Fibroblast of lung (primary cell): ENCODE data around the gene BAZ1B. TPM values are rescaled to one million over a fixed set of nuclear protein-coding genes. Genes with fewer than 3 reads are reported as not detected.
A peak's percentile ranks its signal among the peaks of the same experiment; 100 is the strongest.

Experiments used
- DNase-seq, 2 donors: peaks; one replicate each; pipeline versions ENCODE4 v3.0.0 to v3.0.0-alpha.2; 2010; ENCODE audit warnings: low read depth in 2 of 2
- H2AFZ ChIP-seq: 2 replicates; pipeline ENCODE4 v1.5.1; 2012; ENCODE audit warnings: low read length, control low read depth, inconsistent platforms
- H3K27ac ChIP-seq: 2 replicates; pipeline ENCODE4 v1.5.1; 2011; ENCODE audit warnings: low read length, control low read depth; ENCODE audit not compliant: insufficient read depth
- H3K27me3 ChIP-seq: 2 replicates; pipeline ENCODE4 v1.5.1; 2011; ENCODE audit warnings: mild to moderate bottlenecking, low read length; ENCODE audit not compliant: control insufficient read depth, insufficient read depth
- H3K36me3 ChIP-seq: 2 replicates; pipeline ENCODE4 v1.5.1; 2011; ENCODE audit warnings: low read length; ENCODE audit not compliant: control insufficient read depth, insufficient read depth
- H3K4me1 ChIP-seq: 2 replicates; pipeline ENCODE4 v1.5.1; 2011; ENCODE audit warnings: low read length; ENCODE audit not compliant: control insufficient read depth, insufficient read depth; ENCODE audit errors: extremely low read depth
- H3K4me2 ChIP-seq: 2 replicates; pipeline ENCODE4 v1.5.1; 2011; ENCODE audit warnings: low read length, control low read depth; ENCODE audit not compliant: insufficient read depth; ENCODE audit errors: extremely low read depth
- H3K4me3 ChIP-seq, 4 experiments: fragments of 200-600 bp in 1 of 4; sonication (generic) in 1 of 4; replicated peaks in 1 of 4; 2 replicates each; pipeline ENCODE4 v1.5.1; 2011 to 2016; ENCODE audit warnings: low read length in 4 of 4, low read depth in 3 of 4, mild to moderate bottlenecking in 3 of 4, control low read depth in 2 of 4, inconsistent platforms in 1 of 4, mixed read lengths in 1 of 4; ENCODE audit not compliant: insufficient read depth in 1 of 4; ENCODE audit errors: control extremely low read depth in 1 of 4
- H3K79me2 ChIP-seq: 2 replicates; pipeline ENCODE4 v1.5.1; 2012; ENCODE audit warnings: mild to moderate bottlenecking, low read length, inconsistent platforms; ENCODE audit not compliant: control insufficient read depth, insufficient read depth
- H3K9ac ChIP-seq: 2 replicates; pipeline ENCODE4 v1.5.1; 2011; ENCODE audit warnings: mild to moderate bottlenecking, low read length, control low read depth; ENCODE audit not compliant: insufficient read depth
- H3K9me3 ChIP-seq: 2 replicates; pipeline ENCODE4 v1.5.1; 2012; ENCODE audit warnings: low read depth, low read length; ENCODE audit not compliant: control insufficient read depth, insufficient read depth
- H4K20me1 ChIP-seq: 2 replicates; pipeline ENCODE4 v1.5.1; 2011; ENCODE audit warnings: low read length; ENCODE audit not compliant: control insufficient read depth, insufficient read depth; ENCODE audit errors: extremely low read depth
- CTCF ChIP-seq, 2 donors: IDR thresholded peaks in 1 of 2; conservative IDR thresholded peaks in 1 of 2; 1 replicate in 1 of 2; 2 replicates in 1 of 2; pipeline ENCODE4 v1.5.1; 2011 to 2012; ENCODE audit warnings: low read length in 2 of 2, control low read depth in 1 of 2, inconsistent platforms in 1 of 2, low read depth in 1 of 2, mild to moderate bottlenecking in 1 of 2
- EZH2 ChIP-seq: IDR thresholded peaks from 2 replicates; pipeline ENCODE4 v1.5.1; 2012; ENCODE audit warnings: low read length, control low read depth, mild to moderate bottlenecking; ENCODE audit errors: missing control alignments
- polyA plus RNA-seq, 2 donors: library from polyadenylated mRNA; depleted of rRNA in 1 of 2; stranded (reverse) in 1 of 2; unstranded in 1 of 2; fragments of >200 nt; gene quantifications; 2 replicates each; pipeline ENCODE4 v1.2.1, GENCODE V29; 2011 to 2012; ENCODE audit warnings: missing spikeins in 1 of 2
- total RNA-seq: library from RNA; depleted of rRNA; stranded (reverse); fragments of >200 nt; gene quantifications from 2 replicates; pipeline ENCODE4 v1.2.1, GENCODE V29; 2014

Gene BAZ1B
- total and polyA plus RNA-seq, 2 donors (not counting 1 experiment from before 2014, with no cell fraction given): 30.5 to 68.9 TPM

GRCh38 chr7:73521636-73522104 is 423 bp downstream of the BAZ1B start:
- peaks cover 2% of the 10 kb centered on the region for H3K36me3 ChIP-seq
- H2AFZ ChIP-seq: no peak overlapping the region
- H3K4me3 ChIP-seq: peak overlapping the region; percentile 35 to 88 (median 64)
- H3K9me3 ChIP-seq: no peaks in the 10 kb centered on the region
- no peaks in the 10 kb centered on the region for H3K4me1 ChIP-seq
- H3K79me2 ChIP-seq: peaks cover 47% of the 10 kb centered on the region
- H3K27me3 ChIP-seq: no peaks in the 10 kb centered on the region
- DNase-seq: peak in 1 of 2 donors; percentile 47
- H4K20me1 ChIP-seq: peaks cover 2% of the 10 kb centered on the region
- peak overlapping the region; percentile 79 for H3K9ac ChIP-seq
- TF ChIP-seq EZH2 (no peak), CTCF (conservative IDR thresholded peaks at IDR 0.05 in 1 of 2, IDR thresholded peaks at IDR 0.05 in 1 of 2; ENCODE audit: low read depth in 1 of 2, low read length in 2 of 2) (no peak)
- H3K4me2 ChIP-seq: no peak overlapping the region
- H3K27ac ChIP-seq: peak overlapping the region; percentile 74

GRCh38 chr7:73520673-73521635 is 1.1 kb downstream of the BAZ1B start:
- no peak overlapping the region for H2AFZ ChIP-seq
- DNase-seq: peak; percentile 21 to 28
- H3K36me3 ChIP-seq: peaks cover 2% of the 10 kb centered on the region
- H3K79me2 ChIP-seq: peaks cover 54% of the 10 kb centered on the region
- H3K27ac ChIP-seq: peak overlapping the region; percentile 74
- no peaks in the 10 kb centered on the region for H3K27me3 ChIP-seq
- no peaks in the 10 kb centered on the region for H3K4me1 ChIP-seq
- TF ChIP-seq EZH2 (no peak), CTCF (conservative IDR thresholded peaks at IDR 0.05 in 1 of 2, IDR thresholded peaks at IDR 0.05 in 1 of 2; ENCODE audit: low read depth in 1 of 2, low read length in 2 of 2) (no peak)
- peaks cover 2% of the 10 kb centered on the region for H4K20me1 ChIP-seq
- H3K9me3 ChIP-seq: no peaks in the 10 kb centered on the region
- H3K4me2 ChIP-seq: peak overlapping the region; percentile 95
- H3K4me3 ChIP-seq: peak overlapping the region; percentile 60 to 91 (median 78)
- peak overlapping the region; percentile 79 for H3K9ac ChIP-seq

- TF ChIP-seq CTCF (conservative IDR thresholded peaks at IDR 0.05 in 1 of 2, IDR thresholded peaks at IDR 0.05 in 1 of 2; ENCODE audit: low read depth in 1 of 2, low read length in 2 of 2): no peak
- TF ChIP-seq EZH2: no peak
- H3K79me2 ChIP-seq: peaks cover 63% of the 10 kb centered on the region
- H4K20me1 ChIP-seq: peaks cover 2% of the 10 kb centered on the region
- H3K4me2 ChIP-seq: peak overlapping the region; percentile 95
- H3K4me1 ChIP-seq: no peaks in the 10 kb centered on the region
- no peaks in the 10 kb centered on the region for H3K27me3 ChIP-seq
- peak in 1 of 2 donors; percentile 11 for DNase-seq
- peak overlapping the region; percentile 60 to 91 (median 78) for H3K4me3 ChIP-seq
- H2AFZ ChIP-seq: no peak overlapping the region
- peak overlapping the region; percentile 32 for H3K9ac ChIP-seq
- peak overlapping the region; percentile 74 for H3K27ac ChIP-seq
- no peaks in the 10 kb centered on the region for H3K9me3 ChIP-seq
- peaks cover 2% of the 10 kb centered on the region for H3K36me3 ChIP-seq
These were observed 2.0 kb downstream of the BAZ1B start for GRCh38 chr7:73519867-73520672.
